COR-L47 (cell line): ENCODE results near the gene WAS.
A peak's percentile ranks its signal among the peaks of the same experiment; 100 is the strongest.

Source experiments
- DNase-seq: peaks from one replicate; lab custom pipeline; 2025; lab: John Stamatoyannopoulos, UW

Gene WAS

DNA sequence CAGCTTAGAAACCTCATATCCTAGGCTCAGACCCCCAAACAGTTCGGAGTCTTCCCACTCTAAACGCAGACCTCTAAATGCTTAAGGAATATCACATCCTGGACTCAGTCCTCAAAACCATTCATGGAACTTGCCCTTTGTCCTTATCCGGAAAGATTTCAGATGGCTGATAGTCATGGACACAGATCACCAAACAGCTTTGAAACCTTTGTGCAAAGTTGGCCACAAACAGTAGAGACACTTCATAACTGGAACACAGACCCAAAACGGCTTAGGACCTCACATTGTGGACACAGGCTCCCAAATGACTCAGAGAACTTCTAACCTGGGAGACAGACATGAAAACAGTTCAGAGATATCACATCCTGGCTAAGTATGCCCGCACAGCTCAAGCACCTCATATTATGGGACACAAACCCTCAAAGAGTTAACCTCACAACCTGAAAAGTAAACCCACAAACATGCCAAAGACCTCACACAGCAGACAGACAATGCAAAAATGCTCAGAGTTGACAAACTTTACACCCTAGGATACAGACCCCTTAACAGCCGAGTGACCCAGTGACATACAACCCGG is 28.4 kb downstream of the WAS start:
- DNase-seq, result no peak

DNA sequence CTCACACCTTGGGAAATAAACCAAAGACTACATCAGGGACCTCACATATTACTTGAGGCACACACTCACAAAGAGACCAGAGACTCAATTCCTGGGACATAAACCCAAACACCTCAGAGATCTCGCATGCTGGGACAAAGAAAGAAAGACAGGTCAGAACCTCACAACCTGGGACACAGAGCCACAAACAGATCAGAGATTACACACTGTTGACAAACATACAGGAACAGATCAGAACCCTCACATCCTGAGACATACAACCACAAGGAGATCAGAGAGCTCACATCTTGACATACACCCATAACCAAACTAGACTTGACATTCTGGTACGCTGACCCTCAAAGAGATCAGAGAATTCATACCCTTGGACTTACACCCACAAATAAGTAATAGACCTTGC is 30.2 kb downstream of the WAS start:
- DNase-seq, result no peak

DNA sequence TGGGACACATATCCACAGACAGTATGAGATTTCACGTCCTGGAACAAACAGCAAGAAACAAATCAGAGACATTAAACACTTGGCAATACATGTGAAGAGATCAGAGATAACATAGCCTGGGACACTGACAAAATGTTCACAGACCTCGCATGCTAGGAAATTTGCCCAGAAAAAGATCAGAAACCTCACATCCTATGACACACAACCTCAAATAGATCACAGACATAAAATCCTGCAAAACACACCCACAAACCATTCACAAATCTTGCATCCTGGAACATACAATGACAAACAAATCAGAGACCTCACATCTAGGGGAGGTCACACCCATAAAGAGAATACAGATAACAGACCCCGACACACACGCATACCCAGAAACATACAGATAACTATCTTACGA is 31.0 kb downstream of the WAS start:
- DNase-seq, result no peak

DNA sequence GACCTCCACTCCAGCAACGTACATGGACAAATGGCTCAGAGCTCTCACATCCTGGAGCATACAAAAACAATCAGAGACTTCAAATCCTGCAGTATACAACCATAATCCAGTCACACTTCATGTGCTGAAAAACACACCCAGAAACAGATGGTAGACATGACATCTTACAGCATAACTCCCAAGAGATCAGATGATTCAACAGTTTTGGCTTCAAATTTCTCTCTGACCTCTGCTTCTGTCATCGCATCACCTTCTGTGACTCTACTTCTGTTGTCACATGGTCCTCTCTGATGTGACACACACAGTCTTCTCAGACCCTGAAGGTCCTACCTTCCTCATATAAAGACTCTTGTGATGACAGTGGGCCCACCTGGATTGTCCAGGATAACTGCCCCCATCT is 31.5 kb downstream of the WAS start:
- no peak for DNase-seq

DNA sequence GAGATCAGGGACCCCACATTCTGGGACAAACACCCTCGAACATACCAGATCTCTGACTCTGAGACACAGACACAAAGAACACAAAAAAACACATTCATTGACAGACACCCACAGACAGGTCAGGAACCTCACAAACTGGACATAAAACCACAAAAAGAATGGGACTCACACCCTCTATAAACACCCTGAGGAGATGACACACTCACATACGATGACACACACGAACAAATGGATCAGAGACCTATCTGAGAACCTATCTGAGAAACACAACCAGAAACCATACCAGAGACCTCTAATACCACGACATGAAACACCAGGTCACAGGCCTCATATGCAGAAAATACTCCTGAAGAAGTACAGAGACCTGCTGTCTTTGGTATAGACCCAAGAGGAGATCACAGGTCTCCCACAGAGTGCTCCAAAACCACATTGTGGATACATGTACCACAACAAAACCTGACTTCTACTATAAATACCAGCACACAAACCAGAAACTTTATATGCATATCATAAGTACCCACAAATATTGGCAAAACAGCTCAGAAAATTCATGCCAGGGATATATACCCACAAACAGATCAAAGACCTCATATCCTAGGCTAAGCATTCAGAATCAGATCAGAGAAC is 32.4 kb downstream of the WAS start:
- no peak for DNase-seq

DNA sequence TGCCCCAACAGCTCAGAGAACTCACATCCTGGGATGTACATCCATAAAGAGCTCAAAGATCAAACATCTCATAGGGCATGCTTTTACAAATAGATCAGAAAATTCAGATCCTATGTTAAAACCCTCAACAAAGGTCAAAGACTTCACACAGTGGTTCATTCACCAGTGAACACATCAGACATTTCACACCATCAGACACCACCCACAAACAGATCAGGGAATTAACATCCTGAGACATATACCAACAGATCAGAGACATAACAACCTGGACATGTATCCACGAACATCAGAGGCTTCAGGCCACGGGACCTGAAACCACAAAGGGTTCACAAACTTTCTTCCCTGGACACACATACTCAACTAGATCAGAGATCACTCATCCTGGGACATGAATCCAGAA is 36.4 kb downstream of the WAS start:
- no peak for DNase-seq

DNA sequence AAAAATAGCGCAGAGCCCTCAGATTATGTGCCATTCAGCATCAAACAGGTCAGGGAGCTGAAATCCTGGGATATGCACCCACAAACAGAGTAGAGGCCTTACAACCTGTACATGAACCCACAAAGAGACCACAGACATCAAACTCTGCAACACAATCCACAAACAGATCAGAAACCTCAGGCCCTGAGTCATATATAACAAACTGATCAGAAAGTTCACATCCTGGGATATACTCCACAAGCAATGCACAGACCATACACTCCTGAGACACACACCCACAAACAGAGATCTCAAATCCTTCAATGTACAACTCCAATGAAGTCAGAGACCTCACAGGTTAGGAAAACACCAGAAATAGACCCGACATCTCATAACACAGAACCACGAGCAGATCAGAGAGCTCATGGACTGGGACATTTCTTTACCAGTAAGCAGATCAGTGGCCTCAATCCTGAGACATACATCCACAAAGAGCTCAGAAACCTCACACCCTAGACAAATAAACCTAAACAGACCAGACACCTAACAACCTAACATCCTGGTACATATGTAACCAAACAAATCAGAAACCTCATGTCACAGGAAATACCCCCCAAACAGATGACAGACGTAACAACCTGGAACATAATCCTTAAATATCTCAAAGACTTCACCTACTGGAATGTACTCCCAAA is 37.1 kb downstream of the WAS start:
- DNase-seq, result no peak

DNA sequence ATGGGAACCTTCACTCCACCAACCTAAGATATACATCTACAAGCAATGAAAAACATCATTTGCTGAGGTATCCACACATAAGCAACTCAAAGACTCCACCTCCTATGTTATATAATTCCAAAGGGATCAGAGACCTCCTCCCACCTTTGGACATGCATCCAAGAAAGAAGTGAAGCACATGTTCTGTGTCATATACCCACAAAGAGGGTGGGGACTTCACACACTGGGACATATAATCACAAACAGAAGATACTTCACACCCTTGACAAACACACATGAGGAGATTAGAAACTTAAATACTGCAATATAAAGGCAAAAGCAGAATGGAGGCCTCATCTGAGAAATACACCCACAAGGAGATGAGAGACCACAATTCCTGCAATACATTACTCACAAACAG is 38.3 kb downstream of the WAS start:
- DNase-seq, result no peak

DNA sequence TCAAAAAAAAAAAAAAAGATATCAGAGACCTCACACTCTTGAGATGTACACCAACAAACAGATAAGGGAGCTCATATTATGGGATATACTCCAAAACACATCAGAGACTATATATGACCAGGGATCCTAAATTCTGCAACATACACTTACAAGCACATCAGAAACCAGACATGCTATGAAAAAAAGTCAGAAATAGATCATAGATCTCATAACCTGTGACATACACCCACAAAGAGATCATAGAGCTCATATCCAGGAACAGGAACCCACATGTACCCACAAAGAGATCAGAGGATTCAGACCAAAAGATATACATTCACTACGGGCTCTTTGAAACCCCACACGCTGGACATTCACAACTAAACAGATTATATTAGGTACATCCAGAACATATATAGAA is 43.0 kb downstream of the WAS start:
- no peak for DNase-seq

DNA sequence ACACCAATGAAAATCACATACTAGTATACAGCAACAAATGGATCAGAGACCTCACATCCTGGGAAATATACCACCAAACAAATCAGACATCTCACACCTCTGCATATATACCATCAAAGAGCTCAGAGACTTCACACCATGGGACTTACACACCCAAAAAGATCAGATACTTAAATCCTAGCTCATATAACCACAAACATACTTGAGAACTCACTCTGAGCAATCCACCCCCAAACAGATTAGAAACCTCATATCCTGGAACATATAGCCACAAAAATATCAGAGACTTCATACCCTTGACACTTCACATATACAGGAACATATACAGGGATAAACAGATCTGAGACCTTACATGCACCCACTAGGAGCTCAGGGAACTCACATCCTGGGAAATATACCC is 45.1 kb downstream of the WAS start:
- DNase-seq, result no peak

DNA sequence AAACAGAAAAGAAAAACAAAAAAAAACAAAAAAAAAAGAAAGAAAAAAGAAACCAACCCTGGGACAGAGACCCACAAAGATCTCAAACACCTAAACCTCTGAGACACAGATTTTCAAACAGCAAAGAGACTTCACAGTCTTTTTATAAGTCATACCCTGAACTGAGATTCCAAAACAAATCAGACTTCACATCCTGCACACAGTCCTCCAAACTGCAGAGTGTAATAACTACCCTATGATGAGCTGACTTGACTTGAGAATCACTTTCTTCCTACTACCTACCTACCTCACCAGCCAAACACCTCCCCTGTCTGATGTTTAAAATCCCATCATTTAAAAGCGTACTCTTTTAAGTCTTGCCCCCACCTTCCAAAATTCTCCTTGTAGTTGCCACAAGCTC is 52.7 kb downstream of the WAS start:
- no peak for DNase-seq

DNA sequence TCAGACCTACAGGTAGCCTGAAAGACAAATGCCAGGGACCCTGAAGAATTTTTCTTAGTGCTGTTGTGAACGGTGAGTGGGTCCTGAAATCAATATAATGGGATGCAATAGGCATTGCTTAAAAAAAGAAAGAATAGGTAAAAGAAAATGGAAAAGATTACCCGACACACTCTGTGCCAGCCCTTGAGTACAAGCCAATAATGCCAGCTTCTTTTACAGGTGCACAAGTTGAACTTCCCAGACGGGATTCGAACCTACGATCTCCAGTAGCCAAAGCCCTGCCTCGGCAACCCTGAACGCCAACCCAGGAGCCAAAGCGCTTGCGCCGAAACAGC is 53.2 kb downstream of the WAS start:
- no peak for DNase-seq

DNA sequence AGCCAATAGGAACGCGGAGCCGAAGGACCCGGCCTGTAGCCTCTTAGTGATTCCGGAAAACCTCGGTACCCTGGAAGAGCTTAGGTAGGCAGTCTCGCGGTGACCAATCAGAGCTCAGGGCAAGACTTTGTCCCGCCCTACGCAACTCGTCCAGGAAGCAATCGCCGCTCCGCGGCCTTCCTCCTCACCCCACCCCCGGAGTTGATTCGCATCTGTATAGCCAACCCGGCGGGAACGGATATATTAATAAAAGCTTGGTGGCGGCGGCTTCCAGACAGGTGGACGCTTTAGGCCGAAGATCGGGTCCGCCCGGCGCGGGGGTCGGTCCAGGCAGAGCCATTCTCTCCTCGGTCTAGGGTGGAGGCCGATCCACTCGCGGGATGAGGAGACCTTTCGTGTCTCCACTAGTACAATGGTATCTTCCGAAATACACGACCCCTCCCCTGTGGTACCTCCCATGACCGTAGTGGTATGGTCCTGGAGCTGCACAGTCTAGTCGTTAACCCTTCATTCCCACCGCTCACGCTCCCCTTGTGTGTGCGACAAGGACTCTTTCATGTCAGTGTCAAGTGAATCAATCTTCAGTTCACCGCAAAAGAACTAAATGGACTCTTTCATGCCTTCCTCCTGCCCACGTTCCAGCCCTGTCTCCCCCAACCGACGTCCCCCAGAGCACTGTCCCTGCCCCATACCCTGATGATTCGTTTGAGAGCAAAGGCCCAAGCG is 53.8 kb downstream of the WAS start:
- peak; percentile 94 for DNase-seq

DNA sequence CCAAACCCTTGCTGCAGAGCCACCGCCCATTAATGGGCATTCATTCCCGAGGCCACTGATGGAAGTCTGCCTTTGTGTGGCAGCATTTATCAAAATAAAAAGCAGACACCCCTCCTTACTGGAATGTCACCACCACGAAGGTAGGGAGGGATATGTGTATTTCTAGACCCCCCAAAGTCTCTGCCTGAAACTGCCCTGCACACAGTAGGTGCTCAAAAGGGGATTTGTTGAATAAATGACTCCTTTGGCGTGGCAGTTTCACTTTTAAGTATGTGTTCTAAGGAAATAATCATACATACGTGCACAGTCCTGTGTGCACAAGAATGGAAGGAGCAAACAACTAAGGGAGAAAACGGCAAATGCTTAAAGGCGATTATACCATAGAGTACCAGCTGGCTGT is 54.3 kb downstream of the WAS start:
- DNase-seq, result no peak
